HG03469 (cell line): ENCODE results near the gene LRFN3.
"Not testable (repeated sequence)": the region's sequence is repeated elsewhere in the genome, so short reads cannot be mapped to it uniquely, and the experiment has no call there.

Experiments used
- ATAC-seq: cut with Tn5 transposase; IDR thresholded peaks from one replicate; pipeline ENCODE4 v1.9.1; 2021; ENCODE audit warnings: mild to moderate bottlenecking, moderate library complexity, moderate number of reproducible peaks; ENCODE audit not compliant: unreplicated experiment

LRFN3 gene

DNA sequence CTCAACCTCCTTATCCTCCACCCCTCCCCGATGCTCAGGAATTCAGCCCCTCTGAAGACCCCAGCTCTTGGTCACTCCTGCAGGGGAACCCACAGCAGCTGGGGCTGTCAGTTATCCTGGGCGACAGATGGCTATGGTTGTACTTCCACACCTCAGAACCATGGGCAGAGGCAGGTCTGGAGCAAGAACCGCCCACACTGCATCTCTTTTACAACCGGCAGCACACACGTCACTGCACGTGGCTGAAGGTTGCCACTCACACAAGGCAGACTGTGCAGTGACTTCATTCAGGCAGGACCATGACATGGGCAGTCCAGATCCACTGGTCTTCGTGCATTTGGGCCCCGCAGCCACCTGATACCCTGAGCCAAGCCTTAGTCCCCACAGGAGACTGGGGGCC is 37.3 kb downstream of the LRFN3 start:
- no peak for ATAC-seq

DNA sequence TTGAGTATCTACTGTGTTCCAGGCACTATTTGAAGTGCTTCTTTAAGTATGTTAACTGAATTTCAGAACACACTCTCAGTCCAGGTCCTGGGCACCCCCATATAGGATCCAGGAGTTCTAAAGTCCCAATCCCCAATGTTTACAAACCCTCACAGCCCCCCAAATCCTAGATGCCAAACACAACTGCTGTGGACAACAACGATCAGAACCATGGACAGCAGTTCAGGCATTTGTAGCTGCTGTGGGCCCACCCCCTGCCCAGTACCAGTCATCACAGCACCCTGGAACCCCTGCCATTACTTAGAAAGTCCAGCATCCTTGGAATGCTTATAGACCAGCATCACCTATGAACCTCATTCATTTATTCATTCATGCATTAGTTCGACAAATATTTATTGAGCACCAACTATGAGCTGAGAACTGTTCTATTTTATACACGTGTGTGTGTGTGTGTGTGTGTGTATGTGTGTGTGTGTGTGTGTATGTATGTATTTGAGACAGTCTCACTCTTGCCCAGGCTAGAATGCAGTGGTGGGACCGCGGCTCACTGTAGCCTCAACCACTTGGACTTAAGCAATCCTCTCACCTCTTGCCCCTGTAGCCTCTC is 39.5 kb downstream of the LRFN3 start:
- no peak for ATAC-seq

DNA sequence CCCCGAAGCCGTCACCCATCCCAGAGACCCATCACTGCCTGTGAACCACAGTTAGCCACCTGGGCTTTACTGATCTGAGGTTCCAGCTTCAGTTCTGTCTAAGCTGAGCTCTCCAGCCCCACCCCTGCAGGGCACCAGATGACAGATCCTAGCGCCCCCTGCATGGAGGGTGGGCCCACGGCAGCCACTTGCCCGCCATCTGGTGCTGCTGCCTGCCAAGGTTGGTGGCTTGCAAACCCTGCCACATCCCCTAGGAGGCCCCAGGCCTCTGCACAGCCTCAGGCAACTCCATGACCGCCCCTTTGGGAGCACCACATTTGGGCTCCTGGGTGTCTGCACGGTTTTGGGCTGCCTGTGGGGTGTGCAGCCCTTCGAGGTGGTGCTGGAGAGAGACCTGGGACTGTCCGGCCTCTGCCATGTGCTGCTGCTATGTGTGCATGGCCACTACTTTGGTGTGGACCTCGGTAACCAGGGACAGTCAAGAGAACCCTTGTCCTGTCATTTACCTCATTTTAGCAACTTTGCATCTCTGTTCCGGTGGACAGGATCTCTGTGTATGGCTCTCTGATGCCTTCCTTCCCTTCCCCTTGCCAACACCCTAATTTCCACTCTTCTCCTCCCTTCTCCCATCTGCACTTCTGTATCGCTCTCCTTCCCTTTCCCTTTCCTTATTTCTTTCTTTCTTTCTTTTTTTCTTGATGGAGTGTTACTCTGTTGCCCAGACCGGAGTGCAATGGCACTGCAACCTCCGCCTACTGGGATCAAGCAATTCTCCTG is 41.5 kb downstream of the LRFN3 start:
- no peak for ATAC-seq

DNA sequence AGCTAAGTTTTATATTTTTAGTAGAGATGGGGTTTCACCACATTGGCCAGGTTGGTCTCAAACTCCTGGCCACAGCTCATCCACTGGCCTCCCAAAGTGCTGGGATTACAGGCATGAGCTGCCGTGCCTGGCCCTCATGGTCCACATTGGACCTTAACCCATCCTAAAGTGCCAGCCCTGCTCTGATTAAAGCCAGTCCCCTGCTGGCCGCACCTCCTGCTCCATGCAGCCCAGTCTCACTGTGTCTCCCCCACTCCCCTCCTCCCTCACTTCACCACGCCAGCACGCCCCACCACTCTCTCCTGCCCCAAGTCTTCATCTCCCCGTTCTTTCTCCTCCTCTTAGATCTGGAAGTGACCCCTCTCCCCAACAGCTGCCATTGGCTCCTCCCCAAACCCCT is 42.1 kb downstream of the LRFN3 start:
- no peak for ATAC-seq

DNA sequence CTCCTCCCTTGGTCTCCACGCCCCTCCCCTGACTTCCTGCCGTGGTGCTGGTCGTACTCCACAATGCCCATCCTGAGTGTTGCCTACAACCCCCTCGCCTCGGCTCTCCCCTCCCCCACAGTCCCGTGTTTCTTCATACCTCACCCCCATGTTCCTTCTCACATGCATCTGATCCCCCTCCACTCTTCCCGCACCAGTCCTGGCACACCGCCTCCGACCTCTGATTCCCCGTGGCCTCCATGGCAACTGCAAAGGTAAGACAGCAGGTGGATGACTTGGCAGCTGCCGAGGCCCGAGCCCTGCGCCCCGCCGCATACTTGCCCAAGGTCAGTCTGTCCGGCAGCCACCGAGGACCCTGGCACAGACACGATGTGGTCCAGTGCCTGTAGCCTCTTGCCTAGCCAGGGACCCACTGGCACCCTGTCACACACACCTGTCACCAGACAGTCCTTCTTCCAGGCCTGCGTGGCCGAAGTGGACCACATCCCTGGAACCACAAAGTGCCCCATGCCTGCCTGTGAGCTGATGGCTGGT is 42.7 kb downstream of the LRFN3 start:
- no peak for ATAC-seq

DNA sequence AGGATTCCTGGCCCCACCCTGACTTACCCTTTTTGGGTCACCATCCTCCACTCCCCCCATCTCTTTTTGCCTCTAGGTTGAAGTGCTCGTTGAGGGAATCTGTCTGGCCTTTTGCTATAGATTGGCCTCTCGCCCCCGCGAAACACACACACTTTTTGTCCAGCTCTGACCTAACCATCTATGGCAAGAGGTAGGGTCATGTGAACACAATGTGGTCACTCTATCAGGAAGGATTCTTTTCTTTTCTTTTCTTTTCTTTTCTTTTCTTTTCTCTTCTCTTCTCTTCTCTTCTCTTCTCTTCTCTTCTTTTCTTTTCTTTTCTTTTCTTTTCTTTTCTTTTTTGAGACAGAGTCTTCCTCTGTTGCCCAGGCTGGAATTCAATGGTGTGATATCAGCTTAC is 44.8 kb downstream of the LRFN3 start:
- ATAC-seq: not testable (repeated sequence)

DNA sequence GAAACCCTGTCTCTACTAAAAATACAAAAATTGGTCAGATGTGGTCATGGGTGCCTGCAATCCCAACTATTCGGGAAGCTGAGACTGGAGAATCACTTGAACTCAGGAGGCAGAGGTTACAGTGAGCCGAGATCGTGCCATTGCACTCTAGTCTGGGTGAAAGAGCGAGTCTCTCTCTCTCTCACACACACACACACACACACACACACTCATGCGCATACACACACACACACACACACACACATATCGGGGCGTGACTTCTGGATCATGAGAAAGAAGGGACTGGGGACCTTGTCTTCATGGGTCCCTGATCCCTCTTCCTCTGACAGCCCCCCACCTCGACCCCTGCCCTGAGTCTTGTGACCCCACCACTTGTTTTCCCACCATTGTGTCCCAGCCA is 47.0 kb downstream of the LRFN3 start:
- ATAC-seq: no peak

DNA sequence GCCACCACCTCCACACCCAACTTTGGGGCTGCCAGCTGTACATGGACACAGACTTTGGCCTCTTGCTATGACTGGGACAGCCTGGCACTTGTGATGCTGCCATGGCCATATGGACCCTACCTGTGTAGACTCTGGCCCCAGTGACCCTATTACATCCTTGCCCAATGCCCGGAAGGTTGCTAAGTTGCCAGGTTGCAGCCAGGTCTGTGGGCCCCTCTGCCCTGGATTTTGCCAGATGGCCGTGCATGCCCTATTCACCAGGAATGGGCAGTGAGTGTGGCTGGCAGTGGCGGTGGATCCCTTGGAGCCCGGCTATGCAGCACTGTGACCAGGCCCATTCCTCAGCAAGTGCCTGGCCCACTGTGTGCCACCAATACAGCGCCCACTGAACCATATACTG is 49.9 kb downstream of the LRFN3 start:
- no peak for ATAC-seq

DNA sequence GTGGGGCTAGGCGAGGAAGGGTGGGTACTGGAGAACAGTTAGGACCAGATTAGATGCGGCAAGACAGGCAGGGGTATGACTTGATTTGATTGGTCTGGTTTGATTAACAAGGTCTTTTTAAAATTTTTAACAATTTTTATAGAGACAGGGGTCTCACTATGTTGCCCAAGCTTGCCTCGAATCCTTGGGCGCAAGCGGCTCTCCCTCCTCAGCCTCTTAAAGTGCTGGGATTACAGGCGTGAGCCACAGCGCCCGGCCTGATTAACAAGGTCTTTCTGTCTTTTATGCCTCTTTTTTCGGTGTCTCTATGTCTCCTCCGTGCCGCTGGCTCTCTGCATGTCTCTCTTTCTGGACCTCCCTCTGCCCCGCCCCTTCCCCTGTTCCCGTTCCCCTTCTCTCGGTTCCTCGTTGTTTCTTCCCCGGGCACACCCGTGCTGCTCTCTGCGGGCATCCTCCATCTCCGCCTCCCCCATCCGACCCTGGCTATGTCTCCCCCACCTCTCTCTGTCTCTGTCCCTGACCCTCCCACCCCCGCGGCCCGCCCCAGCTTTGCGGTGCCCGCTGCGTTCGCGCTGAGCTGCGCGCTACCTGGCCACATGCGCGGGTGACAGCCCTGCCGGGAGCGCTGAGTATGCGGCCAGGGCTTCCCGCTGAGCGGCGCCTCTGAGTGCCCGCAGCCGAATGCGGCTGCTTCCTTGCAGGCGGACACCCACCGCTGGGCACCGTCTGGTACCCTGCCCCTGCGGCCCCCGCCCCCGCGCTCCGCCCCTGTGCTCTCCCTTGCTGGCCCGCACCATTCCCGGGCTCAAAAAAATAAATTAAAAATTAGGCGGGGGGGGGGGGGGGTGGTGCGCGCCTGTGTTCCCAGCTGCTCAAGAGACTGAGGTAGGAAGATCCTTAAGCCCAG is 50.7 kb downstream of the LRFN3 start:
- no peak for ATAC-seq

DNA sequence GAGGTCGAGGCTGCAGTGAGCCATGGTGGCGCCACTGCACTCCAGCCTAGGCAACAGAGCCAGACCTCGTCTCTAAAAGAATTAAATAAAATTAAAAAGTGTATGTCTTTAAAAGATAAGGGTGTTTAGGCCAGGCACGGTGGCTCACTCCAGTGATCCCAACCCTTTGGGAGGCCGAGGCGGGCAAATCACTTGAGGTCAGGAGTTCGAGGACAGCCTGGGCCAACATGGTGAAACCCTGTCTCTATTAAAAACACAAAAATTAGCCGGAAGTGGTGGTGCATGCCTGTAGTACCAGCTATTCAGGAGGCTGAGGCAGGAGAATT is 51.4 kb downstream of the LRFN3 start:
- no peak for ATAC-seq

DNA sequence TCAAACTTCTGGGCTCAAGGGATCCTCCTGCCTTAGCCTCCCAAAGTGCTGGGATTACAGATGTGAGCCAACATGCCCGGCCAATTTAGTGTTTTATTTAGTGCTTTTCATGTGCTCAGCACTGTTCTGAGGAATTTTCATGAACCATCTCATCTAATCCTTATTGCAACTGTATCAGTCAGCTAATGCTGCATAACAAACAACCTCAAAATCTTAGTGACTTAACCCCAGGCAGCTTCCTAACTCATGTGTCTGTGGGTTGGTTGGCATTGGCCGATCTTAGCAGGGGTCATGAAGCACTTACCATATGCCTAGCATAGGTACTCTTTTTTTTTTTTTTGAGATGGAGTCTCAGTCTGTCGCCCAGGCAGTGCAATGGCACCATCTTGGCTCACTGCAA is 52.6 kb downstream of the LRFN3 start:
- ATAC-seq: no peak

DNA sequence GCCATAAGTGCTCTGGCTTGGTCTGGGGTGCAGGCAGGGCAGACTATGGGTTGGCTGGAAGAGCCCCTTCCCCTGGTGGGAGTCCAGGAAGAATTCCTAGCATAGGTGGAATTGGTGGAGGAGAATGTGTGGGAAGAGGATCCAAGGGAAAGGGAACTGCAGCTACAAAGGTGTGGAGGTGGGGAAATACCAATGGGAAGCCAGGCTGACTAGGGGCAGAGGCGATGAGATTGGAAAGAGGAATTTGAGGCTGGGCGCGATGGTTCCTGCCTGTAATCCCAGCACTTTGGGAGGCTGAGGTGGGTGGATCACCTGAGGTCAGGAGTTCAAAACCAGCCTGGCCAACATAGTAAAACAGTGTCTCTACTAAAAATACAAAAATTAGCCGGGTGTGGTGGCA is 54.0 kb downstream of the LRFN3 start:
- ATAC-seq: no peak

DNA sequence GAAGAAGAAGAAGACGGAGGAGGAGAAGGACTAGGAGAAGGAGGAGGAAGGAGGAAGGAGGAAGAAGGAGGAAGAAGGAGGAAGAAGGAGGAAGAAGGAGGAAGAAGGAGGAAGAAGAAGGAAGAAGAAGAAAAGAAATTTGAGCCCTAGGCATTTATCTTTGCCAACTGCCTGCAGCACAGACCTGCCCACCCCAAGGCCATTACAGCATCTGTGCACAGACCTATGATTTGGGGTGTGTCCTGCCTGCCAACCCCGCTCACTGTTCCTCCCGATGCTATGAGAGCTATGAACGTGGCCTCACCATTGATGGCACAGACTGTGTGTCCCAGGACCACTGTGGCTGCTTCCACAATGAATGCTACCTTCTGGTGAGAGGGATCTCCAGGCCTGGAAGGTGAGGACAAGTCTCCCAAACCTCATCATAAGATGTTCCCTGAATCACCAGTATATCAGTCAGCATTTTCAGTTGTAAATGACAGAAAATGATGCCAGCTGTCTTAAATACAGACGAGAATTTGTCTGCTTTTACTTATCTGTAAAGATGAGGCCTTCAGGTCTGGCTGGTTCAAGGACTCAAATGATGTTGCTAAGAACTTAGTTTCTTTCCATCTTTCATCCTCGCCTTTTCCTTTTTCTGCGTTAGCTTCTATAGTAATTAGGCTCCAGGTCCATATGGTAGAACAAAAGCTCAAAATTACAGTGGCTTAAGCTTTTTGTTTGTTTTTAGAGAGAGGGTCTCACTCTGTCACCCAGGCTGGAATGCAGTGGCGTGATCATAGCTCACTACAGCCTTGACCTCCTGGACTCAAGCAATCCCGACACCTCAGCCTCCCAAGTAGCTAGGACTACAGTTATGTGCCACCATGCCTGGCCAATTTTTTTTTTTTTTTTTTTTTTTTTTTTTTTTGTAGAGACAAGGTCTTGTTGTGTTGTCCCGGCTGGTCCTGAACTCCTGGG is 54.9 kb downstream of the LRFN3 start:
- no peak for ATAC-seq

DNA sequence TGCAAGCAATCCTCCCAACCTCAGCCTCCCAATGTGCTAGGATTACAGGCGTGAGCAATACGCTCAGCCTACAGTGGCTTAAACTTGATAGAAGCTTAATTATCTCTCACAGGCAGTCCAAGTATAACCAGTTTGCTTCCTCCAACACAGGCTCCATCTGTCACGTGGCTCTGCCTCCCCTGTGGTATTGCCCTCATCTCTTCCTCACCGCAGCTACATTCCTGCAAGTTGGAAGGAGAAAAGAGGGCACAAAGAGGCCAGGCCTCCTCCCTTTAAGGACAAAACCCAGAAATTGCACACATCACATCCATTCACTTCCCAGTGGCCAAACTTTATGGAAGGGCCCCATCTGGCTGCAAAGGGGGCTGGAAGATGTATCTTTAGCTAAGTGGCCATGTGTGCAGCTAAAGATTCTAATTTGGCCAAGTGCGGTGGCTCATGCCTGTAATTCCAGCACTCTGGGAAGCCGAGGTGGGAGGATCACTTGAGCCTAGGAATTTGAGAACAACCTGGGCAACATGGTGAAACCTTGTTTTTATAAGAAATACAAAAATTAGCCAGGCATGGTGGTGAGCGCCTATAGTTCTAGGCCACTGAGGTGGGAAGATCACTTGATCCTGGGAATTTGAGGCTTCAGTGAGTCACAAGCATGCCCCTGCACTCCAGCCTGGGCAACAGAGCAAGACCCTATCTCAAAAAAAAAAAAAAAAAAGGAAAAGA is 55.7 kb downstream of the LRFN3 start:
- ATAC-seq: no peak

DNA sequence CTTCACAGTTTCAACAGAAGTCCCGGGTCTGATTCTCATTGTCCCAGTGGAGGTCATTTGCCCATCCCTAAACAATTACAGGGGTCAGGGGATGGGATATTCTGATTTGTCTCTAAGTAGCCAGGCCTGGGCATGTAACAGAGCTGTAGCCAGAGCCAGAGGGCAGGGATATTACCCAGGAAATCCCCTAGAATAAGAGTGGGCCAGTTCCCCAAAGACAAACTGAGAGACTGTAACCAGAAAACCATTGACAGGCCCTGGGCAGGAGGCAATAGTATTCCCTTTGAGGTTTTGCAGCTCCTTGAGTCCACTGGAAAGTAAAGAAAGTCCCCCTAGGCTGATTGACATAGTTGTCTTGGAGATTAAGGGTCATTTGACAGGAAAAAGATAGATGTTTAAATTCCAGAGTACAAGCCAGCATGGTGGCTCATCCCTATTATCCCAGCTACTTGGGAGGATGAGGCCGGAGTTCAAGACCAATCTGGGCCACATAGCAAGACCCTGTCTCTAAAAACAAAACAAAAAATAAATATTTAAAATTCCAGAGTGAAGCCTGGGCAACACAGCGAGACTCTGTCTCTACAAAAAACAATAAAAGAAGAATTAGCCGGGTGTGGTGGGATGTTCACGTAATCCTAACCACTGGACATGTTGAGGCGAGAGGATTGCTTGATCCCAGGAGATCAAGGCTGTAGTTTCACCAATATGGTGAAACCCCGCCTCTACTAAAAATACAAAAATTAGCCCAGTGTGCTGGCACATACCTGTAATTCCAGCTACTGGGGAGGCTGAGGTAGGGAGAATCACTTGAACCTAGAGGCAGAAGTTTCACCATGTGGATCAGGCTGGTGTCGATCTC is 57.0 kb downstream of the LRFN3 start:
- no peak for ATAC-seq

DNA sequence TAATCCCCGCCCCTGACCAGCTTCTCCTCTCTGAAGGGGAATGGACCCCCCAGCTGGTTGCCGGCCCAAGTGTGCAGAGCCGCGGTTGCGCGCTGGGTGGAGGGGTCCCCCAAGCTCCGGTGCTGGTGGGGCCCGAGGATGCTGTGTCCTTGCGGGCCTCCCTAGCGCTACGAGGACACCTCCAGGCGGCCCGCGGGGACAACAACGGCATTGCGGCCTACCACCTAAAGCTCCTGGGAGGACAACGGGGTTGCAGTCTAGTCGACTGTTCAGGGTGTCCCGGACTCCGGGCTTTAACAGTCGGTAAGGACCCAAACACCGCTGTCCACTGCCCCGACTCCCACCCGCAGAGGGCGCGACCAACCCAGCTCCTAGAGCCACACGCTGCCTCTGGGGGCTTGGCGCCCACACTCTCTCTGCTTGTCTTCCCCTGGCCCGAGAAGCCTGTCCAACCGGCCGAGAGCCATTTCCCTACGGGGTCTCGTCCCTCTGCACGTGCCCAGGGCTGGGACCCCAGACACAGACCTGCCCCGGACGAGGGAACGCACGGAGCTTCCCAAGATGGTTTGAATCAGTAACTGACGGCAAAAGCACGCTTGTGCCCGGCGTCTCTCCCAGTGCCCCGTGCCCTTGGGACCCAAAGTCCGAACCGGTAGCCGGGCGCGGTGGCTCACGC is 57.9 kb downstream of the LRFN3 start:
- no peak for ATAC-seq
